Sigmoid colon (tissue), 3 donors: Measurements from ENCODE around the gene ORC1.

Experiments used
- POLR2A ChIP-seq, 2 donors: fragments of 450-650 bp; IDR thresholded peaks; one replicate each; pipeline ENCODE4 v1.6.1; 2016; ENCODE audit warnings: antibody characterized with exemption in 2 of 2, mild to moderate bottlenecking in 2 of 2, moderate library complexity in 2 of 2
- TF ChIP-seq, protein P1 (sequence below), 4 experiments: fragments of 450-650 bp in 3 of 4; fragments of 200-600 bp in 1 of 4; IDR thresholded peaks; one replicate each; pipeline ENCODE4 v1.5.1; 2016 to 2019; ENCODE audit warnings: antibody characterized with exemption in 4 of 4, mild to moderate bottlenecking in 3 of 4, moderate library complexity in 2 of 4

GRCh38 chr1:52334906-52335528, 69.2 kb downstream of the ORC1 start:
- TF ChIP-seq POLR2A (IDR thresholded peaks at IDR 0.05) = no peak
- TF ChIP-seq, protein P1, sequence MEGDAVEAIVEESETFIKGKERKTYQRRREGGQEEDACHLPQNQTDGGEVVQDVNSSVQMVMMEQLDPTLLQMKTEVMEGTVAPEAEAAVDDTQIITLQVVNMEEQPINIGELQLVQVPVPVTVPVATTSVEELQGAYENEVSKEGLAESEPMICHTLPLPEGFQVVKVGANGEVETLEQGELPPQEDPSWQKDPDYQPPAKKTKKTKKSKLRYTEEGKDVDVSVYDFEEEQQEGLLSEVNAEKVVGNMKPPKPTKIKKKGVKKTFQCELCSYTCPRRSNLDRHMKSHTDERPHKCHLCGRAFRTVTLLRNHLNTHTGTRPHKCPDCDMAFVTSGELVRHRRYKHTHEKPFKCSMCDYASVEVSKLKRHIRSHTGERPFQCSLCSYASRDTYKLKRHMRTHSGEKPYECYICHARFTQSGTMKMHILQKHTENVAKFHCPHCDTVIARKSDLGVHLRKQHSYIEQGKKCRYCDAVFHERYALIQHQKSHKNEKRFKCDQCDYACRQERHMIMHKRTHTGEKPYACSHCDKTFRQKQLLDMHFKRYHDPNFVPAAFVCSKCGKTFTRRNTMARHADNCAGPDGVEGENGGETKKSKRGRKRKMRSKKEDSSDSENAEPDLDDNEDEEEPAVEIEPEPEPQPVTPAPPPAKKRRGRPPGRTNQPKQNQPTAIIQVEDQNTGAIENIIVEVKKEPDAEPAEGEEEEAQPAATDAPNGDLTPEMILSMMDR (IDR thresholded peaks at IDR 0.05) = no peak
